Brain microvascular endothelial cell (primary cell): ENCODE data around the gene SNX32.

Experiments
- DNase-seq: peaks from one replicate; pipeline ENCODE4 v3.0.0-alpha.2; 2020
- H3K27ac ChIP-seq: fragments of 250-450 bp; sonication (Bioruptor Pico); 2 replicates; pipeline ENCODE4 v1.5.1; 2020; ENCODE audit warnings: mild to moderate bottlenecking, moderate library complexity
- H3K27me3 ChIP-seq: fragments of 250-450 bp; sonication (Bioruptor Pico); replicated peaks from 2 replicates; pipeline ENCODE4 v1.5.1; 2020; ENCODE audit warnings: mild to moderate bottlenecking
- H3K36me3 ChIP-seq: fragments of 250-450 bp; sonication (Bioruptor Pico); replicated peaks from 2 replicates; pipeline ENCODE4 v1.5.1; 2020; ENCODE audit warnings: mild to moderate bottlenecking
- H3K4me3 ChIP-seq: 2 replicates; pipeline ENCODE4 v1.5.1; 2011; ENCODE audit warnings: low read depth, mild to moderate bottlenecking, control low read depth, low read length, moderate library complexity
- CTCF ChIP-seq: IDR thresholded peaks from 2 replicates; pipeline ENCODE4 v1.5.1; 2011; ENCODE audit warnings: low read depth, mild to moderate bottlenecking, moderate library complexity, low read length, control low read depth, inconsistent platforms; ENCODE audit errors: missing control alignments
- in situ Hi-C: cut with HindIII; loops from 2 replicates; pipeline ENCODE4 v1.10.0; 2017; ENCODE audit warnings: low sequenced_read_pairs, low pct_ligation_motif_present

Gene SNX32

DNA sequence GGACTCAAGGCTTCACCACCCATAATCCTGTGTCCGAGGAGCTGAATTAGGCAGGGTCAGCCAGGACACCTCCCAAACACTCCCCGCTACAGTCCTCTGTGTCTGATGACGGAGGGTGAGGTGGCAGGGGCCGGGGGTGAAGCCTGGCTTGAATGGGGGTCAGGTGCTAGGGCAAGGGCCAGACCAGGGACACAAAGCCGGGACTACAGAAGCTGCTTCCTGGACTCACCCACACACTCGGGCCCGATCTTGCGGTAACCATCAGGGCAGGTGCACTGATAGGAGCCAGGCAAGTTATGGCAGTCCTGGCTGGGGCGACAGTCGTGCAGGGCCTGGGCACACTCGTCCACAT is 36.5 kb downstream of the SNX32 start:
- H3K27ac ChIP-seq: no peak overlapping the region
- TF ChIP-seq CTCF: no peak
- no peaks in the 10 kb centered on the region for H3K27me3 ChIP-seq
- peak overlapping the region; percentile 9 for H3K4me3 ChIP-seq
- in situ Hi-C loops: no loop called here
- no peak for DNase-seq
- peaks cover 45% of the 10 kb centered on the region for H3K36me3 ChIP-seq

GRCh38 chr11:65870706-65871681 is 37.2 kb downstream of the SNX32 start:
- peaks cover 38% of the 10 kb centered on the region for H3K36me3 ChIP-seq
- in situ Hi-C loops: no loop called here
- TF ChIP-seq CTCF: no peak
- no peaks in the 10 kb centered on the region for H3K27me3 ChIP-seq
- H3K4me3 ChIP-seq: peak overlapping the region; percentile 72
- no peak for DNase-seq
- peak overlapping the region; percentile 18 for H3K27ac ChIP-seq

DNA sequence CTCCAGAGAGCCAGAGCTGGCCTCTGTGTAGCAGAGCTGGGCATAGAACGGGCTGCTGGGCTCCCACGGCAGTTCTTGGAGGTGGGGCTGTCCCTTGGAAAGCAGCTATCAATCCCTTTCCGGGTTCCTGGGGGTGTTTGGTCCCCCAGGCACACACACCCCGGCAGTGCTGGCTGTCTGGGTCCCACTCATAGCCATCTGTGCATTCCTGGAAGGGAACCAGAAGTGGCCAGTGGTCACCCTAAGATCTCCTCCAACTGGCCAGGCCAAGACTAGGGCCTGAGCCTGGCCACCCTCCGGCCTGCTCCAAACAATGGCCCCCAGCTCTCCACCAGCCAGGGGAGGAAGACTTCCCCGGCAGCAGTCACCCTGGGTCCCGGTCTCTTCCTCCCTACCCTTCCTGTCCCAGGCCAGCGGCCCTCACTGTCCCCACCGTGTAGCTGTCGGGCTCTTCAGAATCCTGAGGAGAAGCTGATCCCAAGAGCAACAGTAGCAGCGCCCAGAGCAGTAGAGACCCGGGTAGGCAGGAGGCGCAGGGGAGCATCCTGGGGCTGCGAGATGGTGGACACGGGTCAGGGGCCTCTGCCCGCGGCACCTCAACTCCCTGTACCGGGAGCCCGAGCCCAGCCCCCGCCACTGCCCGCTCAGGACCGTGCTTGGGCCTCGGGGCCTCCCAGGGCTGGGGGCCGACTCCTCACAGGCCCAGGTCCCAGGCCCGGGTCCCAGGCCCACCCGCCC is 38.2 kb downstream of the SNX32 start:
- Histone ChIP-seq H3K4me3 (peak overlapping the region; percentile 72), H3K27ac (peak overlapping the region; percentile 18), H3K27me3 (no peaks in the 10 kb centered on the region), H3K36me3 (peaks cover 34% of the 10 kb centered on the region)
- peak; percentile 55 for TF ChIP-seq CTCF
- DNase-seq: peak; percentile 31
- in situ Hi-C loops: no loop called here

DNA sequence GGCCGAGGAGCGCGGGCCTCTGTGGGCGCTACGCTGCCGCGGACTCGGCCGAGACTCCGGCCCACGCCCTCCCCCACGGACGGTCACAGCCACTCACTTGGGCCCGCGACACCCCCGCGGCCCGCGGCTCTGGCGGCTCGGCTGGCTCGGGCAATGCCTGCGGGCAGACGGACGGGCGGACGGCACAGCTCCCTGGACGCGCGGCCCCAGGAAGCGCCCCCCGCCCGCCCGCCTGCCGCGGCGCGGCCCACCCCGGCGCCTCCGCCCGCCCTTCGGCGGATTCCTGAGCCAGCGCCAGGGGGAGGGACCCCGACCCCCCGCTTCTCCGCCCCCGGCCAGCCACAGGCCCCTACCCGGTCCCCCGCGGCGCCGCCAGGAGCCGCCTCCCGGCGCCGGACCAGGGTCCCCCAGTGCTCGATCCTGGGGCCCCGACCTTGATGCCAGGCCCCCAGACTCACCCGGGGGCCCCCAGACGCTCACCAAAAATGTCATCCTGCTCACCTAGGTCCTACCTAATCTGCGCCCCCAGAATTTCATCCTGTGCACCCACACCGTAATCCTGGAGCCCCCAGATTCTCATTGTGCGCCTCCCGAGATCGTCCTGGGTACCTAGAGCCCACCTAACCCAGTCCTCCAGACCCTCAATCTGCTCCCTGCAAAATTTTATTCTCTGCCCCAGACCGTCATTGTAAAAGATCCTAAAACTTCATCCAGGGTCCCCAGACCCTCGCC is 39.0 kb downstream of the SNX32 start, which contains the start of gene EFEMP2:
EFEMP2 (minus strand) TSS at position 215 of the 732 bp plus-strand sequence. CDS start 446 bp downstream, outside the sequence.
- TF ChIP-seq CTCF: no peak

DNA sequence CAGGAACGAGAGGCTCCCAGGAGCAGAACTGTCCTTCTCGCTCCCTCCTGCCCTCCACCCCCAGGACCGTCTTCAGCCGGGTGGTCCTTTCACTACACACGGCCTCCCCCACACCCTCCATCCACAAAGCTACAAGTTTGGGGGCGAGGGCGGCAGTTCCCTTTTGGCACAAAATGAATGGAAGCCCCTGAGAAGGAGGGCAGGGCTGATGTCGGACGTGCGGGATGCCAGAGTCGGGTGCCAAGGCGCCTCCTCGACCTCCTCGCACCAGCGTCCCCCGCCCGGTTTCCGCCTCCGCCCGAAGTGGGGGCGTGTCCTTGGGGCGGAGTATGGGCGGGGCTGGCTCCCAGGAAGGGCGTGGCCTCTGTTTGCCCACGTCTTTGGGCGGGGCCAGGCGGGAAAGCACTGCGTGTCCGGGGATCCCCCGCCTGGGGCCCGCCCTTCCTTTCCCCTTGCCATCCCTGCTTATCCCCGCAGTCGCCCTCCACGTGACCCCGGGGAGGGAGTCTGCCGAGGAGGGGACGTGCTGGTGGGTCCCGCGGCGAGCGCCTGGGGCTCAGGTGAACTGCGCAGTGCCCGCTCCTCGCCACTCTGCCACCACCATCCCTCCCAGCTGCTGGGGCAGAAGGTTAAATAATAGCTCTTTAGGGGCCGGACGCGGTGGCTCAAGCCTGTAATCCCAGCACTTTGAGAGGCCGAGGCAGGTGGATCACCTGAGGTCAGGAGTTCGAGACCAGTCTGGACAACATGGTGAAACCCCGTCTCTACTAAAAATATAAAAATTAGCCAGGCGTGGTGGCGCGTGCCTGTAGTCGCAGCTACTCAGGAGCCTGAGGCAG is 39.8 kb downstream of the SNX32 start:
- in situ Hi-C loops: no loop called here
- DNase-seq: peak; percentile 84
- Histone ChIP-seq H3K4me3 (peak overlapping the region; percentile 72), H3K27me3 (no peaks in the 10 kb centered on the region), H3K36me3 (peaks cover 18% of the 10 kb centered on the region), H3K27ac (peak overlapping the region; percentile 79)
- no peak for TF ChIP-seq CTCF

More for the DNA sequence above, 39.0 kb downstream of the SNX32 start, which contains the start of gene EFEMP2:
- H3K27ac ChIP-seq: peak within 1 kb of the TSS; percentile 79
- peak within 1 kb of the TSS; percentile 72 for H3K4me3 ChIP-seq
- peaks cover 26% of the 10 kb centered on the region for H3K36me3 ChIP-seq
- in situ Hi-C loops: no loop called here
- DNase-seq: no peak
- H3K27me3 ChIP-seq: no peaks in the 10 kb centered on the region
